NCI-H2196 (cell line): ENCODE data around the gene OLFML2B.
"Not testable (repeated sequence)": the region's sequence is repeated elsewhere in the genome, so short reads cannot be mapped to it uniquely, and the experiment has no call there.

Source experiments
- DNase-seq: peaks from one replicate; lab custom pipeline; 2025; ENCODE audit not compliant: unreplicated experiment; lab: John Stamatoyannopoulos, UW

Gene OLFML2B

GRCh38 chr1:162036163-162036562 lies 12.5 kb upstream of the OLFML2B start:
- no peak for DNase-seq

- peak; percentile 17 for DNase-seq
These were observed 11.6 kb upstream of the OLFML2B start for GRCh38 chr1:162035241-162035640.

GRCh38 chr1:162033428-162033827 lies 9.8 kb upstream of the OLFML2B start:
- DNase-seq = peak; percentile 25

GRCh38 chr1:162030759-162031280 lies 7.2 kb upstream of the OLFML2B start:
- no peak for DNase-seq

- DNase-seq = no peak
These were observed 5.5 kb upstream of the OLFML2B start for GRCh38 chr1:162029157-162029556.

GRCh38 chr1:162028726-162029125 lies 5.1 kb upstream of the OLFML2B start:
- no peak for DNase-seq

- no peak for DNase-seq
These were observed 3.2 kb upstream of the OLFML2B start for GRCh38 chr1:162026881-162027280.

GRCh38 chr1:162025541-162025940 lies 1.9 kb upstream of the OLFML2B start:
- no peak for DNase-seq

GRCh38 chr1:162023181-162023546 lies 505 bp downstream of the OLFML2B start:
- DNase-seq = no peak

- no peak for DNase-seq
These were observed 1.0 kb downstream of the OLFML2B start for GRCh38 chr1:162022626-162023025.

GRCh38 chr1:162021124-162021523 lies 2.5 kb downstream of the OLFML2B start:
- no peak for DNase-seq

- no peak for DNase-seq
These were observed 3.5 kb downstream of the OLFML2B start for GRCh38 chr1:162020150-162020549.

- no peak for DNase-seq
These were observed 4.2 kb downstream of the OLFML2B start for GRCh38 chr1:162019446-162019845.

- peak; percentile 85 for DNase-seq
These were observed 4.7 kb downstream of the OLFML2B start for GRCh38 chr1:162019006-162019405.

- no peak for DNase-seq
These were observed 5.3 kb downstream of the OLFML2B start for GRCh38 chr1:162018418-162018817.

GRCh38 chr1:162017791-162018190 lies 5.9 kb downstream of the OLFML2B start:
- not testable (repeated sequence) for DNase-seq

- DNase-seq = no peak
These were observed 7.0 kb downstream of the OLFML2B start for GRCh38 chr1:162016631-162017030.

GRCh38 chr1:162015196-162015595 lies 8.5 kb downstream of the OLFML2B start:
- DNase-seq = no peak

GRCh38 chr1:162014202-162014601 lies 9.5 kb downstream of the OLFML2B start:
- no peak for DNase-seq

- no peak for DNase-seq
These were observed 10.4 kb downstream of the OLFML2B start for GRCh38 chr1:162013289-162013688.

- DNase-seq = no peak
These were observed 12.2 kb downstream of the OLFML2B start for GRCh38 chr1:162011337-162012012.

GRCh38 chr1:162010175-162010506 lies 13.5 kb downstream of the OLFML2B start:
- no peak for DNase-seq

GRCh38 chr1:162009501-162010174 lies 14.0 kb downstream of the OLFML2B start:
- no peak for DNase-seq
